ENCODE results near the gene CNTN4. TPM values are rescaled to one million over a fixed set of nuclear protein-coding genes. Genes with fewer than 3 reads are reported as not detected.
"Not testable (repeated sequence)": the region's sequence is repeated elsewhere in the genome, so short reads cannot be mapped to it uniquely, and the experiment has no call there.

CNTN4 gene
- total RNA-seq: 1 to 10 TPM; 3.7 to 4.1 TPM
- long read RNA-seq, partial matches to known transcripts: 1 of 3 reads
- long read RNA-seq, other reads (novel, unspliced or antisense): 2 of 3 reads

GRCh38 chr3:2098398-2099027 lies at the start of gene CNTN4:
TSS of gene CNTN4 (plus strand) at chr3:2098866.
- DNase-seq: peak; percentile 49
- peak; percentile 80 to 89 for ATAC-seq
- intact Hi-C loops (cut with DNase I): no loop called here

GRCh38 chr3:2061360-2061759 lies 37.3 kb upstream of the CNTN4 start:
- DNase-seq: no peak
- intact Hi-C loops (cut with DNase I): no loop called here
- ATAC-seq: no peak

- ATAC-seq (no peak), DNase-seq (no peak)
- intact Hi-C loops (cut with DNase I): no loop called here
These were observed 27.1 kb upstream of the CNTN4 start for GRCh38 chr3:2071531-2071930.

GRCh38 chr3:2078821-2079220 lies 19.8 kb upstream of the CNTN4 start:
- ATAC-seq: no peak
- no peak for DNase-seq
- intact Hi-C loops (cut with DNase I): no loop called here

- no peak for ATAC-seq
- intact Hi-C loops (cut with DNase I): no loop called here
- DNase-seq: no peak
These were observed 15.7 kb upstream of the CNTN4 start for GRCh38 chr3:2082871-2083480.

- ATAC-seq; intact Hi-C loops (cut with DNase I); DNase-seq: not testable (repeated sequence)
These were observed 15.1 kb upstream of the CNTN4 start for GRCh38 chr3:2083558-2083957.

- intact Hi-C loops (cut with DNase I): no loop called here
- DNase-seq (no peak), ATAC-seq (no peak)
These were observed 8.4 kb upstream of the CNTN4 start for GRCh38 chr3:2090095-2090911.

GRCh38 chr3:2092758-2093157 lies 5.9 kb upstream of the CNTN4 start:
- intact Hi-C loops (cut with DNase I): no loop called here
- DNase-seq: no peak
- ATAC-seq: no peak

GRCh38 chr3:2094941-2095340 lies 3.7 kb upstream of the CNTN4 start:
- DNase-seq (no peak), ATAC-seq (no peak)
- intact Hi-C loops (cut with DNase I): no loop called here

GRCh38 chr3:2096216-2096615 lies 2.5 kb upstream of the CNTN4 start:
- no peak for ATAC-seq
- no peak for DNase-seq
- intact Hi-C loops (cut with DNase I): no loop called here

GRCh38 chr3:2097641-2098191 lies 950 bp upstream of the CNTN4 start:
- DNase-seq: no peak
- ATAC-seq: peak in 1 of 2 donors; percentile 39
- intact Hi-C loops (cut with DNase I): no loop called here

- ATAC-seq: peak; percentile 36 to 64
- peak; percentile 24 for DNase-seq
- intact Hi-C loops (cut with DNase I): no loop called here
These were observed 484 bp downstream of the CNTN4 start for GRCh38 chr3:2099028-2099671.

GRCh38 chr3:2099779-2100191 lies 1.1 kb downstream of the CNTN4 start:
- ATAC-seq: peak; percentile 9 to 12
- intact Hi-C loops (cut with DNase I): no loop called here

GRCh38 chr3:2106438-2106837 lies 7.8 kb downstream of the CNTN4 start:
- no peak for ATAC-seq
- DNase-seq: no peak
- intact Hi-C loops (cut with DNase I): no loop called here

More at GRCh38 chr3:2099779-2100191, 1.1 kb downstream of the CNTN4 start:
- DNase-seq: peak; percentile 24

GRCh38 chr3:2110597-2111117 lies 12.0 kb downstream of the CNTN4 start:
- ATAC-seq (no peak), DNase-seq (no peak)

GRCh38 chr3:2114617-2115275 lies 16.1 kb downstream of the CNTN4 start:
- ATAC-seq (no peak), DNase-seq (no peak)
- intact Hi-C loops (cut with DNase I): no loop called here

More at GRCh38 chr3:2110597-2111117, 12.0 kb downstream of the CNTN4 start:
- intact Hi-C loops (cut with DNase I): no loop called here

GRCh38 chr3:2130726-2131125 lies 32.1 kb downstream of the CNTN4 start:
- DNase-seq: no peak
- intact Hi-C loops (cut with DNase I): no loop called here
- ATAC-seq: no peak

- intact Hi-C loops (cut with DNase I): no loop called here
- ATAC-seq: no peak
- DNase-seq: no peak
These were observed 34.5 kb downstream of the CNTN4 start for GRCh38 chr3:2133146-2133545.

GRCh38 chr3:2137651-2138050 lies 39.0 kb downstream of the CNTN4 start:
- intact Hi-C loops (cut with DNase I): no loop called here
- no peak for ATAC-seq
- DNase-seq: no peak
